GM13977 (cell line): ENCODE results near the gene SSUH2.
"Not testable (repeated sequence)": the region's sequence is repeated elsewhere in the genome, so short reads cannot be mapped to it uniquely, and the experiment has no call there.

Experiments
- DNase-seq: peaks from one replicate; pipeline ENCODE4 v3.0.0; 2012; ENCODE audit warnings: low spot score
- in situ Hi-C: fragments of 300-500 bp; cut with MboI; formaldehyde crosslinking; loops from one replicate; pipeline ENCODE4 v1.12.0; 2022; ENCODE audit warnings: low sequenced_read_pairs, low pct_unique_long_range_greater_than_20kb, mixed read lengths, inconsistent platforms; ENCODE audit not compliant: unreplicated experiment
- TF ChIP-seq, protein P1 (sequence below): IDR thresholded peaks from 2 replicates; pipeline ENCODE4 v1.5.1; 2012; ENCODE audit warnings: mild to moderate bottlenecking, control low read depth; ENCODE audit not compliant: insufficient read depth; ENCODE audit errors: extremely low read depth, missing control alignments

The SSUH2 gene, protein sequence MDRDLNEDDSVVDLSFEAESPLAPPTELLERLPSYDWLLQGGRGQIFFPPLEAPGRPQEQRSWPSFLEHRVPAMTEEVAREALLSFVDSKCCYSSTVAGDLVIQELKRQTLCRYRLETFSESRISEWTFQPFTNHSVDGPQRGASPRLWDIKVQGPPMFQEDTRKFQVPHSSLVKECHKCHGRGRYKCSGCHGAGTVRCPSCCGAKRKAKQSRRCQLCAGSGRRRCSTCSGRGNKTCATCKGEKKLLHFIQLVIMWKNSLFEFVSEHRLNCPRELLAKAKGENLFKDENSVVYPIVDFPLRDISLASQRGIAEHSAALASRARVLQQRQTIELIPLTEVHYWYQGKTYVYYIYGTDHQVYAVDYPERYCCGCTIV

DNA sequence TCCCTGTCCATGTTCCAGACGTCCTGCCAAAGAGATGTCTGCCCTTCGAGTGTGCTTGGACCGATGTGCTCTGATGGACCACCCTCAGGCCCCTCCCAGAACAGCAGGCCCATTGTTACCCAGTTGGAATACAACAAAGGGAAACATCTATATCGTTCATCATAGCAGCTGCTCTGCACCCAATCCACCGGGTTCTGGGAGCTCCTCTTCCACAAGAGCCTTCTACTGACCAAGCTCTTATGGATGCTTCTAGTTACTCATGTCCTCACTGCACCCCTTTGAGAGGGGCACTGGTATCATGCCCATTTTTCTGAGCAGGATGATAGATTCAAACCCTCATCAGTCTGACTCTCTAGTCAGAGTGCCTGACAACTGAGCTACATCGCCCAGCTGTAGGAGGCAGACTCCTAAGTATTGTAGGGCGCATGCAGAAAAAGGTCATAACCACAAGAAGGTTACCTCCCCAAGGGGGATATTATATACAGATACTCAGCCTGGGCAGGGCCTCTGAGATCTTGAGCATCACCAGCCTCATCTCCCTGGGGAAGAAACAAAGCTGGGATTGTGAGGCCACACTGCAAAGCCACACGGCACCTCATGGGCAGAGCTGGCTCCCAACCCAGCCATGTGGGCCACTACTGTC, at the start of gene SSUH2:
SSUH2 (minus strand) TSS at position 51 of the 643 bp plus-strand sequence; CDS start at position 11, 40 bp downstream.
- in situ Hi-C loops = no loop called here
- no peak for DNase-seq
- TF ChIP-seq, protein P1, sequence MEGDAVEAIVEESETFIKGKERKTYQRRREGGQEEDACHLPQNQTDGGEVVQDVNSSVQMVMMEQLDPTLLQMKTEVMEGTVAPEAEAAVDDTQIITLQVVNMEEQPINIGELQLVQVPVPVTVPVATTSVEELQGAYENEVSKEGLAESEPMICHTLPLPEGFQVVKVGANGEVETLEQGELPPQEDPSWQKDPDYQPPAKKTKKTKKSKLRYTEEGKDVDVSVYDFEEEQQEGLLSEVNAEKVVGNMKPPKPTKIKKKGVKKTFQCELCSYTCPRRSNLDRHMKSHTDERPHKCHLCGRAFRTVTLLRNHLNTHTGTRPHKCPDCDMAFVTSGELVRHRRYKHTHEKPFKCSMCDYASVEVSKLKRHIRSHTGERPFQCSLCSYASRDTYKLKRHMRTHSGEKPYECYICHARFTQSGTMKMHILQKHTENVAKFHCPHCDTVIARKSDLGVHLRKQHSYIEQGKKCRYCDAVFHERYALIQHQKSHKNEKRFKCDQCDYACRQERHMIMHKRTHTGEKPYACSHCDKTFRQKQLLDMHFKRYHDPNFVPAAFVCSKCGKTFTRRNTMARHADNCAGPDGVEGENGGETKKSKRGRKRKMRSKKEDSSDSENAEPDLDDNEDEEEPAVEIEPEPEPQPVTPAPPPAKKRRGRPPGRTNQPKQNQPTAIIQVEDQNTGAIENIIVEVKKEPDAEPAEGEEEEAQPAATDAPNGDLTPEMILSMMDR = no peak

DNA sequence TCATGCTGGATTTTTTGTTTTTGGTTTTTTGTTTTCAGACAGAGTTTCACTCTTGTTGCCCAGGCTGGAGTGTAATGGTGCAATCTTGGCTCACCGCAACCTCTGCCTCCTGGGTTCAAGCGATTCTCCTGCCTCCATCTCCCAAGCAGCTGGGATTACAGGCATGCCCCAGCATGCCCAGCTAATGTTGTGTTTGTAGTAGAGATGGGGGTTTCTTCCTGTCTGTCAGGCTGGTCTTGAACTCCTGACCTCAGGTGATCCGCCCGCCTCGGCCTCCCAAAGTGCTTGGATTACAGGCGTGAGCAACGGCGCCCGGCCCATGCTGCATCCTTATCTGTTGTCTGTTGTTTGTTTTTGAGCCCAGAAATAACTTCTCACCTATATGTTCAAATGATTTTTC, 46.7 kb upstream of the SSUH2 start:
- DNase-seq, in situ Hi-C loops: not testable (repeated sequence)

DNA sequence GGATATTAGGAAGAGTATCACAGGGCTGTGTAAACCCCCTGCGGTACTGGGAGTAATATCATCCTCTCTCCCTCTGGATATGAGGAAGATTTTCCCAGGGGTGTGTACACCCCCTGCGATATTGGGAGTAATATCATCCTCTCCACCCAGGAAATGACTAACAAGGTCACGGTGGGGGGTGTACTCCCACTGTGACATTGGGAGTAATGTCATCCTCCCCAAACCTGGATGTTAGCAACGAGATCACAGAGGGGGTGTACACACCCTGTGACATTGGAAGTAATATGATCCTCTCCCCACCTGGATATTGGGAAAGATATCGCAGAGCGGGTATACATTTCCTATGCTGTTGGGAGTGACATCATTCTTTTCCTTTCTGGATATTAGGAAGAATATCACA, 40.4 kb upstream of the SSUH2 start:
- DNase-seq, in situ Hi-C loops: not testable (repeated sequence)

DNA sequence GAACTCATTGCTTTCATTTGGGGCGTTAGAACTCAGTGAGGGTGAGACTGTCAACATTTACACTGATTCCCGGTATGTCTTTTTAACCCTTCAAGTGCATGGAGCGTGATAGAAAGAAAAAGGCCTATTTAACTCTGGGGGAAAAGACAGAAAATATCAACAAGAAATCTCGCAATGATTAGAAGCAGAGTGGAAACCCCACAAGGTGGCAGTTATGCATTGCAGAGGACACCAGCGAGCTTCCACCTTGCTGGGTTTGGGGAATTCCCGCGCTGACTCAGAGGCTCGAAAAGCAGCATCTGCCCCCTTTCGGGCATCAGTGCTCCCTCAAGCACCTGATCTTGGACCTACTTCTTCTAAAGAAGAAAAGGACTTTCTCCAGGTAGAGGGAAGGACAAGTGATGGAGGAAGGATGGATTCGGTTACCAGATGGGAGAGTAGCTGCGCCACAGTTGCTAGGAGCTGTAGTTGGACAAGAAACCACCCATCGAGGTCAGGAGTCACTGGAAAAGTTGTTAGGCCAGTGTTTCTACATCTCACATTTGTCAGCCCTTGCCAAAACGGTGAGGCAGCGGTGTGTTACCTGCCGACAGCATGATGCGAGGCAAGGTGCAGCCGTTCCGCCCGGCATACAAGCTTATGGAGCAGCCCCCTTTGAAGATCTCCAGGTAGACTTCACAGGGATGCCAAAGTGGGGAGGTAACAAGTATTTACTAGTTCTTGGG, 38.4 kb upstream of the SSUH2 start:
- TF ChIP-seq, protein P1 = peak; percentile 17
- in situ Hi-C loops, DNase-seq: not testable (repeated sequence)

DNA sequence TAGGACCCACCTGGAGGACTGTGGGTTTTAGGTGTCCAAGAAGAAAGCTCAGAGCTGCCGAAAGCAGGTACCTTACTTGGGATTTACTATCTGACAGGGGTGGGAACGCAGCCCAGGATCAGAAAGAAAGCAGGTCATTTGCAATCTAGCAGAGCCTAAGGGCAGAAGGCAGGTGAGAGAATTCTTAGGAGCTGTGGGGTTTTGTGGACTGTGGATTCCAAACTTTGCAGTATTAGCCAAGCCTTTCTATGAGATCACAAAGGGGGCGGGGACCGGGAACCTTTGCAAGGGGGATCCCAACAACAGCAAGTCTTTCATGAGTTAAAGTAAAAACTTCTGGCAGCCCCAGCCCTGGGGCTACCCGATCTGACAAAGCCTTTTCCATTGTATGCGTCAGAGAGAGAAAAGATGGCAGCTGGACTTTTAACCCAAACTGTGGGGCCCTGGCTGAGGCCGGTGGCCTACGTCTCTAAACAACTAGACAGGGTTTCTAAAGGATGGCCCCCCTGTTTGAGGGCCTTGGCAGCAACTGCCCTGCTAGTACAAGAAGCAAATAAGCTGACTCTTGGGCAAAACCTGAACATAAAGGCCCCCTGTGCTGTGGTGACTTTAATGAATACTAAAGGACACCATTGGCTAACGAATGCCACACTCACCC, 37.4 kb upstream of the SSUH2 start:
- in situ Hi-C loops, DNase-seq: not testable (repeated sequence)

DNA sequence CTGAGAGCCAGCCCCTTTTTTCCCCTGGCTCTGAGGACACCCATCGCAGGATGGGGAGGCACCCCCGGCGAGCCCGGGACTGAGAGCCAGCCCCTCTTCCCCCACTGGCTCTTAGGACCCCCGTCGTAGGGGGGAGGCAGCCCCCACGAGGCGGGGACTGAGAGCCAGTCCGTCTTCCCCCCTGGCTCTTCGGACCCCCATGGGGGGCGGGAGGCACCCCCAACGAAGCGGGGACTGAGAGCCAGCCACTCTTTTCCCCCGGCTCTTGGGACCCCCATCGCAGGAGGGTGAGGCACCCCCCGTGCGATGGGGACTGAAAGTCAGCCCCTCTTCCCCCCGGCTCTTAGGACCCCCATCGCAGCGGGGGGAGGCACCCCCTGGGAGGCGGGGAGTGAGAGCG, 36.8 kb upstream of the SSUH2 start:
- no peak for DNase-seq
- TF ChIP-seq, protein P1 = no peak
- in situ Hi-C loops = no loop called here

DNA sequence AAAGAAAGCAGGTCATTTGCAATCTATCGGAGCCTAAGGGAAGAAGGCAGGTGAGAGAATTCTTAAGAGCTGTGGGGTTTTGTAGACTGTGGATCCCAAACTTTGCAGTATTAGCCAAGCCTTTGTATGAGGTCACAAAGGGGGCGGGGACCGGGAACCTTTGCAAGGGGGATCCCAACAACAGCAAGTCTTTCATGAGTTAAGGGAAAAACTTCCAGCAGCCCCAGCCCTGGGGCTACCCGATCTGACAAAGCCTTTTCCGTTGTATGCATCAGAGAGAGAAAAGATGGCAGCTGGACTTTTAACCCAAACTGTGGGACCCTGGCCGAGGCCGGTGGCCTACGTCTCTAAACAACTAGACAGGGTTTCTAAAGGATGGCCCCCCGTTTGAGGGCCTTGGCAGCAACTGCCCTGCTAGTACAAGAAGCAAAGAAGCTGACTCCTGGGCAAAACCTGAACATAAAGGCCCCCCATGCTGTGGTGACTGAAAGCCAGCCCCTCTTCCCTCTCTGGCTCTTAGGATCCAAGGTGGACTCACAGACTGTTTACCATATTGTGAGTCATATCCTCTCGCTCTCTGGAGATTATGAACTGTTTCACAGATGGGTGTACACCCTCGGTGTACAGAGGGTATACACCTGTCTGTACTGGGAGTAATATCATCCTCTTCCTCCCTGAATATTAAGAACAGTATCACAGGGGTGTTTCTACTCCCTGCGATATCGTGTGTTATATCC, 35.4 kb upstream of the SSUH2 start:
- DNase-seq, in situ Hi-C loops: not testable (repeated sequence)

DNA sequence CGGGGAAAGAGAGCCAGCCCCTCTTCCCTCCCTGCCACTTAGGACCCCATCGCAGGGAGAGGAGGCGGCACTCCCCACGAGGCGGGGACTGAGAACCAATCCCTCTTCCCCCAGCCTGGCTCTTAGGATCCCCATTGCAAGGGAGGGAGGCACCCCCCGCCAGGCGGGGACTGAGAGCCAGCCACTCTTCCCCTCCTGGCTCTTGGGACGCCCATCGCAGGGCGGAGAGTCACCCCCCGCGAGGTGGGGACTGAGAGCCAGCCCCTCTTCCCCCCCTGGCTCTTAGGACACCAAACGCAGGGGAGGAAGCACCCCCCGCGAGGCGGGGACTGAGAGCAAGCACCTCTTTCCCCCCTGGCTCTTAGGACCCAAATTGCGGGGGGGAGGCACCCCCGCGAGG, 34.2 kb upstream of the SSUH2 start:
- TF ChIP-seq, protein P1 = no peak
- no peak for DNase-seq
- in situ Hi-C loops = no loop called here

DNA sequence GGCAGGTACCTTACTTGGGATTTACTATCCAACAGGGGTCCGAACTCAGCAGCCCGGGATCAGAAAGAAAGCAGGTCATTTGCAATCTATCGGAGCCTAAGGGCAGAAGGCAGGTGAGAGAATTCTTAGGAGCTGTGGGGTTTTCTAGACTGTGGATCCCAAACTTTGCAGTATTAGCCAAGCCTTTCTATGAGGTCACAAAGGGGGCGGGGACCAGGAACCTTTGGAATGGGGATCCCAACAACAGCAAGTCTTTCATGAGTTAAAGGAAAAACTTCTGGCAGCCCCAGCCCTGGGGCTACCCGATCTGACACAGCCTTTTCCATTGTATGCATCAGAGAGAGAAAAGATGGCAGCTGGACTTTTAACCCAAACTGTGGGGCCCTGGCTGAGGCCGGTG, 32.7 kb upstream of the SSUH2 start:
- in situ Hi-C loops = not testable (repeated sequence)

DNA sequence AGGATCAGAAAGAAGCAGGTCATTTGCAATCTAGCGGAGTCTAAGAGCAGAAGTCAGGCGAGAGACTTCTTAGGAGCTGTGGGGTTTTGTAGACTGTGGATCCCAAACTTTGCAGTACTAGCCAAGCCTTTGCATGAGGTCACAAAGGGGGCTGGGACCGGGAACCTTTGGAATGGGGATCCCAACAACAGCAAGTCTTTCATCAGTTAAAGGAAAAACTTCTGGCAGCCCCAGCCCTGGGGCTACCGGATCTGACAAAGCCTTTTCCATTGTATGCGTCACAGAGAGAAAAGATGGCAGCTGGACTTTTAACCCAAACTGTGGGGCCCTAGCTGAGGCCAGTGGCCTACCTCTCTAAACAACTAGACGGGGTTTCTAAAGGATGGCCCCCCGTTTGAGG, 31.0 kb upstream of the SSUH2 start:
- in situ Hi-C loops, DNase-seq: not testable (repeated sequence)

More for the DNA sequence above, 32.7 kb upstream of the SSUH2 start:
- not testable (repeated sequence) for DNase-seq
